ENCODE measurements around the gene CPED1. TPM values are rescaled to one million over a fixed set of nuclear protein-coding genes. Genes with fewer than 3 reads are reported as not detected.

CPED1 gene
- total RNA-seq, 3 donors from 2014 or later (not counting 1 experiment from before 2014, with no cell fraction given): 0.50 to 1.3 (median 0.96) TPM

GRCh38 chr7:121298831-121299239, 310.3 kb downstream of the CPED1 start:
- intact Hi-C loops (cut with micrococcal nuclease): no loop called here

GRCh38 chr7:121300685-121301420, 312.3 kb downstream of the CPED1 start:
- intact Hi-C loops (cut with micrococcal nuclease): no loop called here
- H3K27me3 ChIP-seq (ENCODE audit: control insufficient read depth, insufficient read depth, low read length): no peaks in the 10 kb centered on the region

More at GRCh38 chr7:121298831-121299239, 310.3 kb downstream of the CPED1 start:
- H3K4me3 ChIP-seq (ENCODE audit: low read length): no peak overlapping the region
- no peaks in the 10 kb centered on the region for H3K4me1 ChIP-seq (ENCODE audit: control insufficient read depth, insufficient read depth, low read length)
- DNase-seq (no peak), ATAC-seq (no peak)
- no peak overlapping the region for H3K27ac Mint-ChIP-seq
- H3K4me3 Mint-ChIP-seq: no peak overlapping the region
- H3K36me3 Mint-ChIP-seq: no peaks in the 10 kb centered on the region
- 92% methylated on average over 1 of the region's 2 CpGs for WGBS (ENCODE audit: insufficient coverage)
- H3K27ac ChIP-seq (ENCODE audit: low read length): no peak overlapping the region
- peaks cover 2 to 4% of the 10 kb centered on the region in 2 donors for H3K27me3 Mint-ChIP-seq (ENCODE audit: low read depth in 2 of 2)
- no peaks in the 10 kb centered on the region for H3K9me3 ChIP-seq (ENCODE audit: control insufficient read depth, insufficient read depth, low read length)
- TF ChIP-seq, protein P1, sequence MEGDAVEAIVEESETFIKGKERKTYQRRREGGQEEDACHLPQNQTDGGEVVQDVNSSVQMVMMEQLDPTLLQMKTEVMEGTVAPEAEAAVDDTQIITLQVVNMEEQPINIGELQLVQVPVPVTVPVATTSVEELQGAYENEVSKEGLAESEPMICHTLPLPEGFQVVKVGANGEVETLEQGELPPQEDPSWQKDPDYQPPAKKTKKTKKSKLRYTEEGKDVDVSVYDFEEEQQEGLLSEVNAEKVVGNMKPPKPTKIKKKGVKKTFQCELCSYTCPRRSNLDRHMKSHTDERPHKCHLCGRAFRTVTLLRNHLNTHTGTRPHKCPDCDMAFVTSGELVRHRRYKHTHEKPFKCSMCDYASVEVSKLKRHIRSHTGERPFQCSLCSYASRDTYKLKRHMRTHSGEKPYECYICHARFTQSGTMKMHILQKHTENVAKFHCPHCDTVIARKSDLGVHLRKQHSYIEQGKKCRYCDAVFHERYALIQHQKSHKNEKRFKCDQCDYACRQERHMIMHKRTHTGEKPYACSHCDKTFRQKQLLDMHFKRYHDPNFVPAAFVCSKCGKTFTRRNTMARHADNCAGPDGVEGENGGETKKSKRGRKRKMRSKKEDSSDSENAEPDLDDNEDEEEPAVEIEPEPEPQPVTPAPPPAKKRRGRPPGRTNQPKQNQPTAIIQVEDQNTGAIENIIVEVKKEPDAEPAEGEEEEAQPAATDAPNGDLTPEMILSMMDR (IDR thresholded peaks at IDR 0.05): no peak
- no peaks in the 10 kb centered on the region for H3K4me1 Mint-ChIP-seq
- no peaks in the 10 kb centered on the region for H3K36me3 ChIP-seq (ENCODE audit: control insufficient read depth, insufficient read depth, low read length)
- peaks cover 2% of the 10 kb centered on the region in 2 donors for H3K9me3 Mint-ChIP-seq
- H3K27me3 ChIP-seq (ENCODE audit: control insufficient read depth, insufficient read depth, low read length): no peaks in the 10 kb centered on the region

GRCh38 chr7:121301446-121302213, 313.1 kb downstream of the CPED1 start:
- ATAC-seq: no peak
- DNase-seq: no peak
- no peaks in the 10 kb centered on the region for H3K36me3 Mint-ChIP-seq
- intact Hi-C loops (cut with micrococcal nuclease): no loop called here
- no peak overlapping the region for H3K4me3 Mint-ChIP-seq
- H3K27me3 ChIP-seq (ENCODE audit: control insufficient read depth, insufficient read depth, low read length): no peaks in the 10 kb centered on the region
- no peaks in the 10 kb centered on the region for H3K36me3 ChIP-seq (ENCODE audit: control insufficient read depth, insufficient read depth, low read length)
- H3K4me3 ChIP-seq (ENCODE audit: low read length): no peak overlapping the region
- no peaks in the 10 kb centered on the region for H3K4me1 ChIP-seq (ENCODE audit: control insufficient read depth, insufficient read depth, low read length)
- peak overlapping the region; percentile 34 for H3K27ac ChIP-seq (ENCODE audit: low read length)
- no peaks in the 10 kb centered on the region for H3K9me3 Mint-ChIP-seq
- H3K4me1 Mint-ChIP-seq: no peaks in the 10 kb centered on the region
- H3K27me3 Mint-ChIP-seq (ENCODE audit: low read depth in 2 of 2): peaks cover 0 to 3% of the 10 kb centered on the region in 2 donors
- WGBS (ENCODE audit: insufficient coverage): 93% methylated on average over 6 of the region's 9 CpGs
- TF ChIP-seq, protein P1 (IDR thresholded peaks at IDR 0.05): no peak
- H3K9me3 ChIP-seq (ENCODE audit: control insufficient read depth, insufficient read depth, low read length): no peaks in the 10 kb centered on the region
- no peak overlapping the region for H3K27ac Mint-ChIP-seq

More at GRCh38 chr7:121300685-121301420, 312.3 kb downstream of the CPED1 start:
- no peaks in the 10 kb centered on the region for H3K4me1 Mint-ChIP-seq
- Histone ChIP-seq H3K36me3 (ENCODE audit: control insufficient read depth, insufficient read depth, low read length) (no peaks in the 10 kb centered on the region), H3K4me3 (ENCODE audit: low read length) (no peak overlapping the region), H3K4me1 (ENCODE audit: control insufficient read depth, insufficient read depth, low read length) (no peaks in the 10 kb centered on the region), H3K27ac (ENCODE audit: low read length) (no peak overlapping the region), H3K9me3 (ENCODE audit: control insufficient read depth, insufficient read depth, low read length) (no peaks in the 10 kb centered on the region)
- TF ChIP-seq, protein P1 (IDR thresholded peaks at IDR 0.05): no peak
- no peak overlapping the region for H3K27ac Mint-ChIP-seq
- no peak for DNase-seq
- no peak overlapping the region for H3K4me3 Mint-ChIP-seq
- H3K36me3 Mint-ChIP-seq: no peaks in the 10 kb centered on the region
- H3K27me3 Mint-ChIP-seq (ENCODE audit: low read depth in 2 of 2): no peaks in the 10 kb centered on the region
- no peaks in the 10 kb centered on the region for H3K9me3 Mint-ChIP-seq
- no peak for ATAC-seq
- no CpG with 5 or more reads among the region's 2 CpGs for WGBS (ENCODE audit: insufficient coverage)

Measured in natural killer cell (primary cell).